Vagina (tissue), 2 donors: ENCODE results near the gene USP12.

Experiments
- POLR2A ChIP-seq, 2 donors: fragments of 450-650 bp; IDR thresholded peaks; one replicate each; pipeline ENCODE4 v1.6.1; 2017; ENCODE audit warnings: antibody characterized with exemption in 2 of 2, mild to moderate bottlenecking in 2 of 2, moderate library complexity in 2 of 2
- POLR2AphosphoS5 ChIP-seq, 2 donors: sonication (generic); formaldehyde crosslinking; IDR thresholded peaks; one replicate each; pipeline ENCODE4 v1.9.0; 2017; ENCODE audit warnings: antibody characterized with exemption in 2 of 2, mild to moderate bottlenecking in 2 of 2, low read depth in 1 of 2; ENCODE audit not compliant: insufficient read depth in 1 of 2
- TF ChIP-seq, protein P1 (sequence below), 3 experiments: fragments of 450-650 bp in 2 of 3; fragments of 200-600 bp in 1 of 3; sonication (generic) in 1 of 3; IDR thresholded peaks; one replicate each; pipeline ENCODE4 v1.5.1; 2017 to 2019; ENCODE audit warnings: antibody characterized with exemption in 3 of 3, mild to moderate bottlenecking in 2 of 3, moderate library complexity in 2 of 3

DNA sequence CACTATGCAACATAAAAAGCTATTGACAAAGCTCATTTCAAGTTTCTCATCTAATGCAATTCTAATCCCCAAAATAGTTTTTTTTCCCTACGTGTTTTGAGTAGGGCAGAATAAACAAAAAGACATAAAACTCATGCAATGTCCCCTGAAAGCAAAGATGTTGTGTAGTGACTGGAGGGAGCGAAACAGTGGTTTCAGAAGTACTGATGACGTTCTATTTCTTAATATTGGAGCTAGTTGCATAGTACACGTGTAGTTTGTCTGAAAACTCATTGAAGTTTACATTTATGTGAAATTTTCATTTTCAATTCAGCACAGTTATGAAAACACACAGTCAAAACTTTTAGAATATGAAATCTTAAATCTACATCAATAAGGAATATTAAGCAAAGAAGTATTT lies 31.6 kb downstream of the USP12 start:
- TF ChIP-seq, protein P1, sequence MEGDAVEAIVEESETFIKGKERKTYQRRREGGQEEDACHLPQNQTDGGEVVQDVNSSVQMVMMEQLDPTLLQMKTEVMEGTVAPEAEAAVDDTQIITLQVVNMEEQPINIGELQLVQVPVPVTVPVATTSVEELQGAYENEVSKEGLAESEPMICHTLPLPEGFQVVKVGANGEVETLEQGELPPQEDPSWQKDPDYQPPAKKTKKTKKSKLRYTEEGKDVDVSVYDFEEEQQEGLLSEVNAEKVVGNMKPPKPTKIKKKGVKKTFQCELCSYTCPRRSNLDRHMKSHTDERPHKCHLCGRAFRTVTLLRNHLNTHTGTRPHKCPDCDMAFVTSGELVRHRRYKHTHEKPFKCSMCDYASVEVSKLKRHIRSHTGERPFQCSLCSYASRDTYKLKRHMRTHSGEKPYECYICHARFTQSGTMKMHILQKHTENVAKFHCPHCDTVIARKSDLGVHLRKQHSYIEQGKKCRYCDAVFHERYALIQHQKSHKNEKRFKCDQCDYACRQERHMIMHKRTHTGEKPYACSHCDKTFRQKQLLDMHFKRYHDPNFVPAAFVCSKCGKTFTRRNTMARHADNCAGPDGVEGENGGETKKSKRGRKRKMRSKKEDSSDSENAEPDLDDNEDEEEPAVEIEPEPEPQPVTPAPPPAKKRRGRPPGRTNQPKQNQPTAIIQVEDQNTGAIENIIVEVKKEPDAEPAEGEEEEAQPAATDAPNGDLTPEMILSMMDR (IDR thresholded peaks at IDR 0.05): no peak
- TF ChIP-seq POLR2A (IDR thresholded peaks at IDR 0.05) (no peak), POLR2AphosphoS5 (IDR thresholded peaks at IDR 0.05; ENCODE audit: insufficient read depth in 1 of 2, low read depth in 1 of 2) (no peak)
